ENCODE measurements around the gene CDK6.

DNA sequence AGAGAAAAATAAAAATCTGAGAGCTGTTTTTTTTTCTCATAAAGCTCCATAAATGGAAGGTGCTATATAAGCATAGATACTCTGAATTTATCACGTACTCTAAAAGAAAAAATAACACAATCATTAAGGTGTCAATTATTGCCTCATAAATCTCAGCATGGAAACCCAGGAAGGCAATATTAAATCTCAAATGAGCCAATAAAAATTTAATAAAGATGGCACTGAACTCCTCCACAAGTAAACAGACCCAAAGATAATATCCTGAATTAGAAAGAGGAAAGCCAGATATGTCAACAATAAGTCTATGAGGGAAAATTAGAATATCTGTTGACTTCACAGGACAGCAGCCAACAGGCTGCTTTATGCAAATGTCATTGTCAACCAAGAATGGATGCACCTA is 66.5 kb downstream of the CDK6 start:
- TF ChIP-seq, protein P1, sequence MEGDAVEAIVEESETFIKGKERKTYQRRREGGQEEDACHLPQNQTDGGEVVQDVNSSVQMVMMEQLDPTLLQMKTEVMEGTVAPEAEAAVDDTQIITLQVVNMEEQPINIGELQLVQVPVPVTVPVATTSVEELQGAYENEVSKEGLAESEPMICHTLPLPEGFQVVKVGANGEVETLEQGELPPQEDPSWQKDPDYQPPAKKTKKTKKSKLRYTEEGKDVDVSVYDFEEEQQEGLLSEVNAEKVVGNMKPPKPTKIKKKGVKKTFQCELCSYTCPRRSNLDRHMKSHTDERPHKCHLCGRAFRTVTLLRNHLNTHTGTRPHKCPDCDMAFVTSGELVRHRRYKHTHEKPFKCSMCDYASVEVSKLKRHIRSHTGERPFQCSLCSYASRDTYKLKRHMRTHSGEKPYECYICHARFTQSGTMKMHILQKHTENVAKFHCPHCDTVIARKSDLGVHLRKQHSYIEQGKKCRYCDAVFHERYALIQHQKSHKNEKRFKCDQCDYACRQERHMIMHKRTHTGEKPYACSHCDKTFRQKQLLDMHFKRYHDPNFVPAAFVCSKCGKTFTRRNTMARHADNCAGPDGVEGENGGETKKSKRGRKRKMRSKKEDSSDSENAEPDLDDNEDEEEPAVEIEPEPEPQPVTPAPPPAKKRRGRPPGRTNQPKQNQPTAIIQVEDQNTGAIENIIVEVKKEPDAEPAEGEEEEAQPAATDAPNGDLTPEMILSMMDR (IDR thresholded peaks at IDR 0.05; ENCODE audit: low read depth, low read length, missing input control): no peak
- TF ChIP-seq EGR1 (IDR thresholded peaks at IDR 0.05; ENCODE audit: low read depth in 2 of 2) (no peak), HNF4A (conservative IDR thresholded peaks at IDR 0.05) (no peak), YY1 (IDR thresholded peaks at IDR 0.05) (no peak), NR2F2 (IDR thresholded peaks at IDR 0.05) (no peak), SP1 (IDR thresholded peaks at IDR 0.05) (no peak), RAD21 (IDR thresholded peaks at IDR 0.05) (no peak), TAF1 (conservative IDR thresholded peaks at IDR 0.05) (no peak), JUND (IDR thresholded peaks at IDR 0.05) (no peak), RXRA (IDR thresholded peaks at IDR 0.05) (no peak)
- TF ChIP-seq, protein P2, sequence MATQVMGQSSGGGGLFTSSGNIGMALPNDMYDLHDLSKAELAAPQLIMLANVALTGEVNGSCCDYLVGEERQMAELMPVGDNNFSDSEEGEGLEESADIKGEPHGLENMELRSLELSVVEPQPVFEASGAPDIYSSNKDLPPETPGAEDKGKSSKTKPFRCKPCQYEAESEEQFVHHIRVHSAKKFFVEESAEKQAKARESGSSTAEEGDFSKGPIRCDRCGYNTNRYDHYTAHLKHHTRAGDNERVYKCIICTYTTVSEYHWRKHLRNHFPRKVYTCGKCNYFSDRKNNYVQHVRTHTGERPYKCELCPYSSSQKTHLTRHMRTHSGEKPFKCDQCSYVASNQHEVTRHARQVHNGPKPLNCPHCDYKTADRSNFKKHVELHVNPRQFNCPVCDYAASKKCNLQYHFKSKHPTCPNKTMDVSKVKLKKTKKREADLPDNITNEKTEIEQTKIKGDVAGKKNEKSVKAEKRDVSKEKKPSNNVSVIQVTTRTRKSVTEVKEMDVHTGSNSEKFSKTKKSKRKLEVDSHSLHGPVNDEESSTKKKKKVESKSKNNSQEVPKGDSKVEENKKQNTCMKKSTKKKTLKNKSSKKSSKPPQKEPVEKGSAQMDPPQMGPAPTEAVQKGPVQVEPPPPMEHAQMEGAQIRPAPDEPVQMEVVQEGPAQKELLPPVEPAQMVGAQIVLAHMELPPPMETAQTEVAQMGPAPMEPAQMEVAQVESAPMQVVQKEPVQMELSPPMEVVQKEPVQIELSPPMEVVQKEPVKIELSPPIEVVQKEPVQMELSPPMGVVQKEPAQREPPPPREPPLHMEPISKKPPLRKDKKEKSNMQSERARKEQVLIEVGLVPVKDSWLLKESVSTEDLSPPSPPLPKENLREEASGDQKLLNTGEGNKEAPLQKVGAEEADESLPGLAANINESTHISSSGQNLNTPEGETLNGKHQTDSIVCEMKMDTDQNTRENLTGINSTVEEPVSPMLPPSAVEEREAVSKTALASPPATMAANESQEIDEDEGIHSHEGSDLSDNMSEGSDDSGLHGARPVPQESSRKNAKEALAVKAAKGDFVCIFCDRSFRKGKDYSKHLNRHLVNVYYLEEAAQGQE (IDR thresholded peaks at IDR 0.05): no peak
- TF ChIP-seq, protein P3, sequence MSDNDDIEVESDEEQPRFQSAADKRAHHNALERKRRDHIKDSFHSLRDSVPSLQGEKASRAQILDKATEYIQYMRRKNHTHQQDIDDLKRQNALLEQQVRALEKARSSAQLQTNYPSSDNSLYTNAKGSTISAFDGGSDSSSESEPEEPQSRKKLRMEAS (IDR thresholded peaks at IDR 0.05): no peak
- TF ChIP-seq, protein P4, sequence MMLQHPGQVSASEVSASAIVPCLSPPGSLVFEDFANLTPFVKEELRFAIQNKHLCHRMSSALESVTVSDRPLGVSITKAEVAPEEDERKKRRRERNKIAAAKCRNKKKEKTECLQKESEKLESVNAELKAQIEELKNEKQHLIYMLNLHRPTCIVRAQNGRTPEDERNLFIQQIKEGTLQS (IDR thresholded peaks at IDR 0.05): no peak

Data from liver (tissue), 3 donors.